GM18519 (cell line): ENCODE data around the gene NAT16.
"Not testable (repeated sequence)": the region's sequence is repeated elsewhere in the genome, so short reads cannot be mapped to it uniquely, and the experiment has no call there.

Experiments
- ATAC-seq: cut with Tn5 transposase; IDR thresholded peaks from one replicate; pipeline ENCODE4 v1.9.1; 2021; ENCODE audit warnings: mild to moderate bottlenecking, moderate library complexity; ENCODE audit not compliant: unreplicated experiment, low FRiP score

The NAT16 gene

GRCh38 chr7:101132626-101133600 is 47.2 kb downstream of the NAT16 start:
- not testable (repeated sequence) for ATAC-seq

DNA sequence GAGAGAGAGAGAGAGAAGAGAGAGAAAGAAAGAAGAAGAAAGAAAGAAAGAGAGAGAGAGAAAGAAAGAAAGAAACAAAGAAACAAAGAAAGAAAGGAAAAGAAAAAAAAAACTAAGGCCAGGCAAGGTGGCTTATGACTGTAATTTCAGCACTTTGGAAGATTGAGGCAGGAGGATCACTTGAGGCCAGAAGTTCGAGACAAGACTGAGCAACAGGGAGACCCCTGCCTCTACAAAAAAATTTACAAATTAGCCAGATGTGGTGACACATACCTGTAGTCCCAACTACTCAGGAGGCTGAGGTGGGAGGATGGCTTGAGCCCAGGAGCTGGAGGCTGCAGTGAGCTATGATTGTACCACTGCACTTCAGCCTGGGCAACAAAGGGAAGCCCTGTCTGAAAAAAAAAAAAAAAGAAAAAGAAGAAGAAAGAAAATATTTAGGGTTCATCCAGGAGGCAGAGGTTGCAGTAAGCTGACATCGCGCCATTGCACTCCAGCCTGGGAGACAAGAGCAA is 50.4 kb downstream of the NAT16 start:
- ATAC-seq = no peak

DNA sequence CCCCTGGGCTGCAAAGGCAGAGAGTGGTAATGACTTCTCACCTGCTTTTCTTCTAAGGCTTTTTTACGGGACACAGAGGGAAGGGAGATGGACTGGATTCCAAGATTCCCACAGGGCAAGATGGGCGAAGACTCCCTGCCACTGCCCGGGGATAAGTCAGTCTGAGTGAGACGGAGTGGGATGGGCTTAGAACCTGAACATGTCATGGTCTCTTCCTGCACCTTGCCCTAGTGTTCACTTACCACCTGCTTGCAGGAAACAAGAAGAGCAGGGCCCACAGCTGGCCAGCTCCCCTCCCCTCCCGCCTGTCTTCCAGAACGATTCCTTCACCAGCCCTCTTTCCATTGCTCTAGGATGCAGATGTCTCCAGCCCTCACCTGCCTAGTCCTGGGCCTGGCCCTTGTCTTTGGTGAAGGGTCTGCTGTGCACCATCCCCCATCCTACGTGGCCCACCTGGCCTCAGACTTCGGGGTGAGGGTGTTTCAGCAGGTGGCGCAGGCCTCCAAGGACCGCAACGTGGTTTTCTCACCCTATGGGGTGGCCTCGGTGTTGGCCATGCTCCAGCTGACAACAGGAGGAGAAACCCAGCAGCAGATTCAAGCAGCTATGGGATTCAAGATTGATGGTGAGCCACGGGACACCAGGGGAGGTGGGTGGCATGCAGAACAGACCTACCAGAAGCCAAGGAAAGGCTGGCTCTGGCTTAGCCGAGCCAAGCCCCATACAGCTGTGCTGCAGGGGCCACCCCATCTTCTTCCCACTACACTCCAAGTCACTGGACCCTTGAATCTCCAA is 51.9 kb downstream of the NAT16 start:
- no peak for ATAC-seq

GRCh38 chr7:101127460-101128039 is 52.5 kb downstream of the NAT16 start:
- ATAC-seq = no peak

- ATAC-seq = no peak
These were observed 53.2 kb downstream of the NAT16 start, which contains the start of gene SERPINE1 for GRCh38 chr7:101126651-101127459. SERPINE1 (plus strand) TSS chr7:101127104; CDS start chr7:101128394, 1,290 bp downstream.

GRCh38 chr7:101125989-101126650 is 54.0 kb downstream of the NAT16 start:
- ATAC-seq = no peak

- ATAC-seq = no peak
These were observed 55.6 kb downstream of the NAT16 start for GRCh38 chr7:101124376-101125056.

DNA sequence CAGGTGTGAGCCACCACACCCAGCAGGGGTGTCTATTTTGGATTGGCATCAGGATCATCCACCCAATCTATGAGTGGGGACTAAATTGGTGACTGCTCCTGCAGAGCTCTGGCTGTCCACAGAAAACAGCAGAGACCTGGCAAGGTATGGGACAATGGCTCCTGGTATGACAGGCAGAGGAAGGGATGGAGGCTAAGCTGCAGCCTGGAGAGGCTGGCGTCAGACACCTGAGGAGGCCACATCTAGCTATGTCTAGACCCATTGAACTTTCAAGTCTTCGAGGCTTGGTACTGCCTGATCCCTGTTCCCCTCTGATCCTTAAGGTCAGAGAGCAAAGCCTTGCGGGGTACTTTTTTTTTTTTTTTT is 56.4 kb downstream of the NAT16 start:
- no peak for ATAC-seq

DNA sequence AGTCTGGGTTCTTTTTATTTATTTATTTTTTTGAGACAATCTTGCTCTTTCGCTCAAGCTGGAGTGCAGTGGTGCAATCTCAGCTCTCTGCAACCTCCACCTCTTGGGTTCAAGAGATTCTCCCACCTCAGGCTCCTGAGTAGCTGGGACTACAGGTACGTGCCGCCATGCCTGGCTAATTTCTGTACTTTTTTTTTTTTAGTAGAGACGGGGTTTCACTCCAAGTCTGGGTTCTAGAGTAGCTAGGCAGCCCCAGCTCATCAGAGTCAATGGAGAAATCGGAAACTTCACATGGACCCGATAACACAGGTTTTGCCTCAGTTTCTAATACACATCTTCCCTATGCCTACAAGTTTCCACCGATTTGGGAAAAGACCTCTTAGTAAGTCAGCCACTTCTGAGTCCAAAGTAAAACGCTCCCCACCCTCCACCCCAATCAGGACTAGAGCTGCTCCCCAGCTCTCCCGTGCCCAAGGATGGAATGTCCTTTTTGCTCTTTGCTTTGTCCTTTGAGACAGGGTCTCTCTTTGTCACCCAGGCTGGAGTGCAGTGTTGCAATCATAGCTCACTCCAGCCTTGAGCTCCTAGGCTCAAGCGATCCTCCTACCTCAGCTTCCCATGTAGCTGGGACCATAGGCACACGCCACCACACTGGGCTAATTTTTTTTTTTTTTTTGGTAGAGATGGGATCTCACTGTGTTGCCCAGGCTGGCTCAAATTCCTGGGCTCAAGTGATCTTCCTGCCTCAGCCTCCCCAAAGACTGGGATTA is 57.0 kb downstream of the NAT16 start:
- no peak for ATAC-seq

- no peak for ATAC-seq
These were observed 57.8 kb downstream of the NAT16 start for GRCh38 chr7:101121991-101122932.

DNA sequence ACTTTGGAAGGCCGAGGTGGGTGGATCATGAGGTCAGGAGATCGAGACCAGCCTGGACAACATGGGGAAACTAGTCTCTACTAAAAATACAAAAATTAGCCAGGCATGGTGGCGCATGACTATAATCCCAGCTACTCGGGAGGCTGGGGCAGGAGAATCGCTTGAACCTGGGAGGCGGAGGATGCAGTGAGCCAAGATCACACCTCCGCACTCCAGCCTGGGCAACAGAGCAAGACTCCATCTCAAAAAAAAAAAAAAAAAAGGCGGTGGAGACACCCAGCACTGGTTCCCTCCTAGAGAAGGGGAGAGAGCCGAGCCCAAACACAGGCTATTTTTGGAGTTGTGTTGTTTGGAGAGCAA is 58.5 kb downstream of the NAT16 start:
- not testable (repeated sequence) for ATAC-seq
